BE2C (cell line): ENCODE measurements around the gene CSN1S1.

Source experiments
- DNase-seq: peaks from one replicate; pipeline ENCODE4 v3.0.0-alpha.2; 2020
- H3K27me3 ChIP-seq: fragments of 250-450 bp; sonication (Bioruptor Pico); 2 replicates; pipeline ENCODE4 v1.5.1; 2020; ENCODE audit warnings: mild to moderate bottlenecking
- H3K36me3 ChIP-seq: fragments of 250-450 bp; sonication (Bioruptor Pico); 2 replicates; pipeline ENCODE4 v1.5.1; 2020; ENCODE audit warnings: mild to moderate bottlenecking
- H3K4me1 ChIP-seq: fragments of 250-450 bp; sonication (Bioruptor Pico); 2 replicates; pipeline ENCODE4 v1.5.1; 2020
- H3K4me3 ChIP-seq: 2 replicates; pipeline ENCODE4 v1.5.1; 2011; ENCODE audit warnings: low read depth, low read length
- H3K9me3 ChIP-seq: fragments of 250-450 bp; sonication (Bioruptor Pico); 2 replicates; pipeline ENCODE4 v1.5.1; 2020
- CTCF ChIP-seq: IDR thresholded peaks from 2 replicates; pipeline ENCODE4 v1.5.1; 2012; ENCODE audit warnings: mild to moderate bottlenecking, low read depth, low read length

The CSN1S1 gene

GRCh38 chr4:69995526-69996016 is 64.7 kb downstream of the CSN1S1 start, which contains the start of gene STATH:
Gene STATH, plus strand, starts transcription at chr4:69995966. Its CDS starts 2,472 bp downstream, at chr4:69998438.
- Histone ChIP-seq H3K4me3 (no peak within 1 kb of the TSS), H3K36me3 (no peaks in the 10 kb centered on the region), H3K4me1 (no peaks in the 10 kb centered on the region), H3K27me3 (no peaks in the 10 kb centered on the region), H3K9me3 (no peaks in the 10 kb centered on the region)
- no peak for DNase-seq
- no peak for TF ChIP-seq CTCF
